Heart right ventricle (tissue), 16 donors: ENCODE data around the gene USHBP1. TPM values are rescaled to one million over a fixed set of nuclear protein-coding genes. Genes with fewer than 3 reads are reported as not detected.

Experiments used
- ATAC-seq, 8 donors: fragments of 200-7000 bp; cut with Tn5 transposase; one replicate each; pipeline ENCODE4 v1.9.1; 2020; ENCODE audit warnings: mild to moderate bottlenecking in 8 of 8, moderate library complexity in 8 of 8, moderate number of reproducible peaks in 1 of 8
- DNase-seq, 2 donors: peaks; one replicate each; pipeline ENCODE4 v3.0.0-alpha.2; 2020
- H3K27ac ChIP-seq, 10 donors: fragments of 200-600 bp; sonication (generic) in 2 of 10; one replicate each; pipeline versions ENCODE4 v1.5.0 to v1.8.0; 2020 to 2022; ENCODE audit warnings: mild to moderate bottlenecking in 3 of 10
- H3K27me3 ChIP-seq, 7 donors: fragments of 200-600 bp; one replicate each; pipeline ENCODE4 v1.8.0; 2021 to 2022; ENCODE audit warnings: mild to moderate bottlenecking in 2 of 7
- H3K36me3 ChIP-seq, 9 donors: fragments of 200-600 bp; sonication (generic) in 1 of 9; one replicate each; pipeline versions ENCODE4 v1.5.0 to v1.8.0; 2020 to 2022; ENCODE audit warnings: mild to moderate bottlenecking in 2 of 9
- H3K4me1 ChIP-seq, 9 donors: fragments of 200-600 bp; sonication (generic) in 1 of 9; one replicate each; pipeline versions ENCODE4 v1.5.0 to v1.8.0; 2020 to 2022; ENCODE audit warnings: mild to moderate bottlenecking in 4 of 9
- H3K4me3 ChIP-seq, 10 donors: fragments of 200-600 bp; sonication (generic) in 2 of 10; one replicate each; pipeline versions ENCODE4 v1.5.0 to v1.8.0; 2020 to 2022; ENCODE audit warnings: mild to moderate bottlenecking in 7 of 10, moderate library complexity in 2 of 10
- H3K9me3 ChIP-seq, 11 donors: fragments of 200-600 bp in 10 of 11; sonication (generic) in 2 of 11; one replicate each; pipeline versions ENCODE4 v1.5.0 to v1.8.0; 2013 to 2022; ENCODE audit warnings: mild to moderate bottlenecking in 2 of 11, control low read depth in 1 of 11, moderate library complexity in 1 of 11
- CTCF ChIP-seq, 9 donors: fragments of 200-600 bp; sonication (generic) in 2 of 9; IDR thresholded peaks; one replicate each; pipeline versions ENCODE4 v1.5.0 to v1.8.0; 2021 to 2022; ENCODE audit warnings: antibody characterized with exemption in 9 of 9, mild to moderate bottlenecking in 5 of 9, moderate library complexity in 1 of 9
- WGBS, 2 donors: extraction: QIAGEN DNeasy Blood & Tissue Kit; methylation state at CpG; one replicate each; pipeline ENCODE4 v1.1.7; 2013; ENCODE audit warnings: inconsistent platforms in 1 of 2; 5-methylcytosine and 5-hydroxymethylcytosine counted together
- intact Hi-C, 10 donors: fragments of 100-400 bp; cut with DNase I; formaldehyde crosslinking; loops; one replicate each; pipeline versions ENCODE4 v1.11.1 to v1.14.2; 2022
- polyA plus RNA-seq, 2 donors: library from polyadenylated mRNA; stranded (reverse); fragments of 200-250 nt; gene quantifications; one replicate each; pipeline ENCODE4 v1.2.3, GENCODE V29; 2013
- total RNA-seq, 10 donors: library from RNA; stranded (reverse); fragmentation: NEBNext Ultra II Directional in 3 of 10; extraction: Animal tissue kit (Norgen Biotek cat#: 25700) in 3 of 10; gene quantifications; one replicate each; pipeline versions ENCODE4 v1.2.1 to v1.2.4, GENCODE V29; 2021 to 2023
- donor health status: Arrhythmogenic right ventricular cardiomyopathy.
- donor health status: ischemic (EF 13 %, LVEDD 7.1; RV severe dilation, severe dysfunction).
- donor health status: healthy with polysubstance abuse.
- donor health status: DM: no; HTN: yes; CAD: no.
- donor health status: DM: no; HTN: no; CAD: no.
- donor health status: ischemic (EF 25% LVEDD 6.9; RV normal size, moderate dysfunction).
- donor health status: ischemic (EF 25% LVEDD 5.7; RV mildly dilated, moderate dysfunction).
- donor health status: healthy.
- donor health status: DM: yes; HTN: yes; CAD: no.
- donor health status: Ischemic cardiomyopathy.
- donor health status: ischemic (EF 35%, LVEDD 5.7; RV mildly dilated, moderate dysfunction).
- donor health status: nonischemic (EF 11% LVEDD 7.7; RV severe dilation, severe dysfunction).
- donor health status: DM: yes; HTN: yes; CAD: no.
- donor health status: PGD.
- donor health status: ischemic (EF 29% LVEDD 5.4; RV normal size, mild dysfunction).
- donor health status: nonischemic (EF 23%, LVEDD 6.1; RV moderate dilation, normal function).

USHBP1 gene
- total and polyA plus RNA-seq, 12 donors, result 3.4 to 30.9 (median 7.1) TPM

GRCh38 chr19:17200408-17201079 lies 64.0 kb downstream of the USHBP1 start:
- Histone ChIP-seq H3K4me1 (no peaks in the 10 kb centered on the region), H3K27me3 (no peaks in the 10 kb centered on the region), H3K36me3 (peaks cover 0 to 99% (median 44%) of the 10 kb centered on the region in 9 donors), H3K9me3 (no peaks in the 10 kb centered on the region), H3K4me3 (no peak overlapping the region), H3K27ac (no peak overlapping the region)
- ATAC-seq (no peak), DNase-seq (no peak)
- 74 to 75% methylated on average over 16 of the region's 16 CpGs for WGBS, 2 donors
- intact Hi-C loops, result loop anchor here in 3 of 10 donors (2.0 to 10.0 kb wide), 2 partner anchors 82 to 84 kb away; partner anchors contain the start of gene ANKLE1 (in 2 of the 3)
- no peak for TF ChIP-seq CTCF (IDR thresholded peaks at IDR 0.05)

Other genes starting within 250 kb of the USHBP1 start
- 10 to 100 TPM in 6 of 10 donors, 1 to 10 TPM in 4; 4.8 to 30.4 (median 10.5) TPM for gene CPAMD8, start 237.9 kb downstream of the USHBP1 start, total RNA-seq
- gene CPAMD8, start 237.9 kb downstream of the USHBP1 start, polyA plus RNA-seq, result 10 to 100 TPM; 11.0 to 77.9 TPM
- gene HAUS8, start 189.3 kb downstream of the USHBP1 start, total RNA-seq, result 1 to 10 TPM; 2.0 to 9.1 (median 4.7) TPM
- gene HAUS8, start 189.3 kb downstream of the USHBP1 start, polyA plus RNA-seq, result 10 to 100 TPM in 1 of 2 donors, 1 to 10 TPM in 1; 4.4 to 10.2 TPM
- gene MYO9B, start 189.0 kb downstream of the USHBP1 start, total RNA-seq, result 10 to 100 TPM; 19.9 to 55.0 (median 27.5) TPM
- gene MYO9B, start 189.0 kb downstream of the USHBP1 start, polyA plus RNA-seq, result 10 to 100 TPM; 27.9 to 55.2 TPM
- 10 to 100 TPM; 25.1 to 36.6 (median 28.3) TPM for gene USE1, start 49.4 kb downstream of the USHBP1 start, total RNA-seq
- 10 to 100 TPM; 48.6 to 67.6 TPM for gene USE1, start 49.4 kb downstream of the USHBP1 start, polyA plus RNA-seq
- gene OCEL1, start 38.5 kb downstream of the USHBP1 start, total RNA-seq, result 10 to 100 TPM in 9 of 10 donors, 1 to 10 TPM in 1; 7.2 to 38.6 (median 15.0) TPM
- 10 to 100 TPM; 14.3 to 47.4 TPM for gene OCEL1, start 38.5 kb downstream of the USHBP1 start, polyA plus RNA-seq
- gene NR2F6, start 18.8 kb downstream of the USHBP1 start, total RNA-seq, result 10 to 100 TPM; 34.5 to 79.7 (median 42.2) TPM
- 10 to 100 TPM; 32.0 to 46.1 TPM for gene NR2F6, start 18.8 kb downstream of the USHBP1 start, polyA plus RNA-seq
- gene BABAM1, start 2.7 kb upstream of the USHBP1 start, total RNA-seq, result 10 to 100 TPM; 64.5 to 83.4 (median 74.4) TPM
- 10 to 100 TPM; 68.9 to 88.2 TPM for gene BABAM1, start 2.7 kb upstream of the USHBP1 start, polyA plus RNA-seq
- under 1 TPM in 8 of 10 donors, not detected in 2; 0.09 to 0.85 (median 0.22) TPM for gene ANKLE1, start 17.2 kb upstream of the USHBP1 start, total RNA-seq
- under 1 TPM; 0.15 to 0.20 TPM for gene ANKLE1, start 17.2 kb upstream of the USHBP1 start, polyA plus RNA-seq
- gene ABHD8, start 38.7 kb upstream of the USHBP1 start, total RNA-seq, result 10 to 100 TPM in 2 of 10 donors, 1 to 10 TPM in 8; 6.0 to 16.9 (median 7.9) TPM
- gene ABHD8, start 38.7 kb upstream of the USHBP1 start, polyA plus RNA-seq, result 10 to 100 TPM in 1 of 2 donors, 1 to 10 TPM in 1; 8.7 to 16.6 TPM
- gene MRPL34, start 41.1 kb upstream of the USHBP1 start, total RNA-seq, result 100 to 1,000 TPM; 122 to 259 (median 151) TPM
- 100 to 1,000 TPM; 157 to 301 TPM for gene MRPL34, start 41.1 kb upstream of the USHBP1 start, polyA plus RNA-seq
- 10 to 100 TPM; 24.0 to 39.7 (median 34.7) TPM for gene DDA1, start 44.8 kb upstream of the USHBP1 start, total RNA-seq
- gene DDA1, start 44.8 kb upstream of the USHBP1 start, polyA plus RNA-seq, result 10 to 100 TPM; 20.4 to 85.7 TPM
- 10 to 100 TPM in 3 of 10 donors, 1 to 10 TPM in 7; 6.2 to 11.7 (median 8.0) TPM for gene ANO8, start 70.1 kb upstream of the USHBP1 start, total RNA-seq
- gene ANO8, start 70.1 kb upstream of the USHBP1 start, polyA plus RNA-seq, result 10 to 100 TPM in 1 of 2 donors, 1 to 10 TPM in 1; 3.3 to 14.6 TPM
- 10 to 100 TPM in 4 of 10 donors, 1 to 10 TPM in 6; 8.0 to 12.4 (median 9.8) TPM for gene GTPBP3, start 72.8 kb upstream of the USHBP1 start, total RNA-seq
- gene GTPBP3, start 72.8 kb upstream of the USHBP1 start, polyA plus RNA-seq, result 10 to 100 TPM in 1 of 2 donors, 1 to 10 TPM in 1; 8.9 to 12.8 TPM
- 10 to 100 TPM in 9 of 10 donors, 1 to 10 TPM in 1; 7.5 to 56.0 (median 22.1) TPM for gene PLVAP, start 112.6 kb upstream of the USHBP1 start, total RNA-seq
- 10 to 100 TPM; 69.1 to 74.9 TPM for gene PLVAP, start 112.6 kb upstream of the USHBP1 start, polyA plus RNA-seq
- under 1 TPM in 3 of 10 donors, not detected in 7; 0.44 to 0.51 (median 0.50) TPM for gene CCDC194, start 129.5 kb upstream of the USHBP1 start, total RNA-seq
- gene CCDC194, start 129.5 kb upstream of the USHBP1 start, polyA plus RNA-seq, result 1 to 10 TPM in 1 of 2 donors, not detected in 1; 1.0 TPM
- gene BST2, start 140.9 kb upstream of the USHBP1 start, total RNA-seq, result 10 to 100 TPM; 22.7 to 73.5 (median 37.0) TPM
- 10 to 100 TPM; 32.0 to 75.4 TPM for gene BST2, start 140.9 kb upstream of the USHBP1 start, polyA plus RNA-seq
- gene MVB12A, start 155.3 kb upstream of the USHBP1 start, total RNA-seq, result 10 to 100 TPM; 11.7 to 26.8 (median 13.4) TPM
- 10 to 100 TPM; 38.6 to 50.0 TPM for gene MVB12A, start 155.3 kb upstream of the USHBP1 start, polyA plus RNA-seq
- gene TMEM221, start 183.9 kb upstream of the USHBP1 start, total RNA-seq, result under 1 TPM in 2 of 10 donors, not detected in 8; 0.12 to 0.20 TPM
- under 1 TPM in 1 of 2 donors, not detected in 1; 0.03 TPM for gene TMEM221, start 183.9 kb upstream of the USHBP1 start, polyA plus RNA-seq
- gene NXNL1, start 196.2 kb upstream of the USHBP1 start, total RNA-seq, result under 1 TPM in 4 of 10 donors, not detected in 6; 0.42 to 0.80 (median 0.55) TPM
- gene NXNL1, start 196.2 kb upstream of the USHBP1 start, polyA plus RNA-seq, result 1 to 10 TPM in 1 of 2 donors, not detected in 1; 1.1 TPM
- gene SLC27A1, start 205.8 kb upstream of the USHBP1 start, total RNA-seq, result 10 to 100 TPM; 37.1 to 64.5 (median 47.2) TPM
- 10 to 100 TPM; 16.0 to 78.3 TPM for gene SLC27A1, start 205.8 kb upstream of the USHBP1 start, polyA plus RNA-seq
- 10 to 100 TPM; 16.2 to 45.4 (median 20.6) TPM for gene PGLS, start 246.9 kb upstream of the USHBP1 start, total RNA-seq
- 10 to 100 TPM; 40.7 to 57.6 TPM for gene PGLS, start 246.9 kb upstream of the USHBP1 start, polyA plus RNA-seq